ENCODE measurements around the gene AKR1A1. TPM values are rescaled to one million over a fixed set of nuclear protein-coding genes. Genes with fewer than 3 reads are reported as not detected.
A peak's percentile ranks its signal among the peaks of the same experiment; 100 is the strongest.

The AKR1A1 gene
- total RNA-seq, 4 donors from 2014 or later = 161 to 305 (median 201) TPM

GRCh38 chr1:45554198-45554597 is 3.6 kb downstream of the AKR1A1 start:
- Histone ChIP-seq H3K36me3 (peaks cover 0 to 27% (median 0%) of the 10 kb centered on the region in 3 donors), H3K4me3 (no peak overlapping the region), H3K27ac (peak overlapping the region in 1 of 4 donors; percentile 20), H3K9me3 (no peaks in the 10 kb centered on the region), H3K27me3 (no peaks in the 10 kb centered on the region), H3K4me1 (peaks cover 0 to 47% (median 2%) of the 10 kb centered on the region in 4 donors)
- peak in 2 of 3 donors; percentile 53 to 55 for DNase-seq
- TF ChIP-seq POLR2A (IDR thresholded peaks at IDR 0.05) = no peak
- TF ChIP-seq CTCF (IDR thresholded peaks at IDR 0.05) = no peak

- Histone ChIP-seq H3K36me3 (peaks cover 0 to 49% (median 0%) of the 10 kb centered on the region in 3 donors), H3K9me3 (no peaks in the 10 kb centered on the region), H3K4me1 (peaks cover 0 to 30% (median 0%) of the 10 kb centered on the region in 4 donors), H3K27me3 (no peaks in the 10 kb centered on the region), H3K4me3 (no peak overlapping the region), H3K27ac (no peak overlapping the region)
- TF ChIP-seq CTCF (IDR thresholded peaks at IDR 0.05) = no peak
- TF ChIP-seq POLR2A (IDR thresholded peaks at IDR 0.05) = no peak
- DNase-seq = no peak
Observed at GRCh38 chr1:45557422-45557944, 6.9 kb downstream of the AKR1A1 start.

- DNase-seq = no peak
- H3K36me3 ChIP-seq = peaks cover 0 to 68% (median 0%) of the 10 kb centered on the region in 3 donors
Observed at GRCh38 chr1:45563843-45564242, 13.2 kb downstream of the AKR1A1 start.

GRCh38 chr1:45566722-45567121 is 16.1 kb downstream of the AKR1A1 start:
- H3K4me3 ChIP-seq = no peak overlapping the region
- peaks cover 0 to 71% (median 0%) of the 10 kb centered on the region in 3 donors for H3K36me3 ChIP-seq
- no peaks in the 10 kb centered on the region for H3K9me3 ChIP-seq
- DNase-seq = peak in 2 of 3 donors; percentile 53 to 57
- H3K27ac ChIP-seq = no peak overlapping the region
- no peaks in the 10 kb centered on the region for H3K27me3 ChIP-seq
- TF ChIP-seq POLR2A (IDR thresholded peaks at IDR 0.05) (no peak), CTCF (IDR thresholded peaks at IDR 0.05) (no peak)
- no peaks in the 10 kb centered on the region for H3K4me1 ChIP-seq

More at GRCh38 chr1:45563843-45564242, 13.2 kb downstream of the AKR1A1 start:
- no peaks in the 10 kb centered on the region for H3K27me3 ChIP-seq
- no peaks in the 10 kb centered on the region for H3K9me3 ChIP-seq
- no peak for TF ChIP-seq POLR2A (IDR thresholded peaks at IDR 0.05)
- TF ChIP-seq CTCF (IDR thresholded peaks at IDR 0.05) = no peak
- no peaks in the 10 kb centered on the region for H3K4me1 ChIP-seq
- H3K27ac ChIP-seq = no peak overlapping the region
- no peak overlapping the region for H3K4me3 ChIP-seq

- no peak overlapping the region for H3K27ac ChIP-seq
- no peak for TF ChIP-seq CTCF (IDR thresholded peaks at IDR 0.05)
- no peak for TF ChIP-seq POLR2A (IDR thresholded peaks at IDR 0.05)
- H3K4me3 ChIP-seq = no peak overlapping the region
- H3K9me3 ChIP-seq = no peaks in the 10 kb centered on the region
- H3K4me1 ChIP-seq = no peaks in the 10 kb centered on the region
- H3K27me3 ChIP-seq = no peaks in the 10 kb centered on the region
- peaks cover 0 to 62% (median 0%) of the 10 kb centered on the region in 3 donors for H3K36me3 ChIP-seq
- DNase-seq = no peak
Observed at GRCh38 chr1:45567911-45568310, 17.3 kb downstream of the AKR1A1 start.
